HG03159 (cell line): ENCODE results near the gene FAM120C.

Experiments
- ATAC-seq: cut with Tn5 transposase; IDR thresholded peaks from one replicate; pipeline ENCODE4 v1.9.1; 2021; ENCODE audit warnings: mild to moderate bottlenecking, moderate library complexity; ENCODE audit not compliant: unreplicated experiment

FAM120C gene

DNA sequence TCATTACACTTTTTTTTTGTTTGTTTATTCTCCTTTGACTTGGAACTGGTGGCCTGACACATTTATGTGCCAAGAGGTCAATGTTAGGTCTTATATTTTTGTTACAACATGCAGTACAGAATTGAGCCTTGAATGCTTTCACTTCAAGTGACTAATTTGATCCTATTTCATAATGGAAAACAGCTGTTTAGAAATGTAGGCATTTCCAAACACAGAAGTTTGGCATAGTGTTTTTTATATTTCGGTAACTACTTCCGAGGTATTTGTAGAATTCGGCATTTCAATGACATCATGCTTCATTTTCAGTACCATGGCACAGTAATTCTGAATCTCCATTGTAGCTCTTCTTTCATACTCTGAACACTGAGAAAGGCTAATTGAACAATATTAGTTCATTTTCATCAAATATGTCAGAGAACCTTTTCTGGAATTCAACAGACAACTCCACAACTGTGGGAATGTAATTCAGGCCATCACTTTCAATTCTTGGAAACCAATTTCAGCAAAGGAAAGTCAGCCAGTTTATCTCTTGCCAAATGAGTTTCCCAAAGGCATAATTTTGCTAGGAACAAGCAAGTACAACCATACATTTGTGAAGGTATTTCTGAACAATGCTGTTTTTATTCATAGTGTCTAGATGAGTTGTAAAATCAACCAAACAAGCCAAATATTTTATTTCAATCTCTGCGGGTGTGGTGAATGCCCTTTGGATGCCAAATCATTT is 11.4 kb downstream of the FAM120C start:
- ATAC-seq, result no peak

DNA sequence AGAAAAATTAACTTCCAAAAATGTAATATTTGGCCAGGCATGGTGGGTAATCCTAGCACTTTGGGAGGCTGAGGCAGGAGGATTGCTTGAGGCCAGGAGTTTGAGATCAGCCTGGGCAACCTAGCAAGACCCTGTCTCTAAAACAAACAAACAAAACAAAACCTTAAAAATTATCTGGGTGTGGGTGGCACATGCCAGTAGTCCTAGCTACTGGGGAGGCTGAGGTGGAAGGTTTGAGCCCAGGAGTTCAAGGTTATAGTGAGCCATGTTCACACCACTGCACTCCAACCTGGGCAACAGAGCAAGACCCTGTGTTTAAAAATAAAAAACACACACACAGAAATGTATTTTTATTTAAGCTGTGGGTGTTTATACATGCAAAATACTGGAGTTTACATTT is 12.0 kb downstream of the FAM120C start:
- ATAC-seq, result no peak

DNA sequence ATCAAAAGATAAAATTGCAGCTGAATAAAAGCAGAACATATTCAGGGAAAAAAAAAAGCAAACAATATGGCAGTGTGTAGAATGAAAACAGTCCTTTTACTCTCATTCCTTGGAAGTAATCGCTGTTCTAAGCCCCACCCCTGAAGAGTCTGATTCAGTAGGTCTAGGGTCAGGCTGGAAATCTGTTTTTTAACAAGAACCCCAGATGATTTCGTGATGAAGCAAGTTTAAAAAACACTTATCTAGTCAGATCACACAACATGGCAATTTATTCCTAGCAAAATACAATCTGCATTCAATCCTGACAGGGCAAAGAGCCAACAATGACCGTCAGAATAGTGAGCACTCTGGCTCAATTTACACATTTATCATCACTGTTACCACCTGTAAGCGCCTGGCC is 16.1 kb downstream of the FAM120C start:
- no peak for ATAC-seq

GRCh38 chrX:54157561-54157960 is 25.5 kb downstream of the FAM120C start:
- no peak for ATAC-seq

GRCh38 chrX:54134269-54134668 is 48.8 kb downstream of the FAM120C start:
- no peak for ATAC-seq

- no peak for ATAC-seq
Observed at GRCh38 chrX:54116391-54116790, 66.7 kb downstream of the FAM120C start.

GRCh38 chrX:54093571-54093970 is 89.5 kb downstream of the FAM120C start:
- no peak for ATAC-seq

- no peak for ATAC-seq
Observed at GRCh38 chrX:54093159-54093558, 89.9 kb downstream of the FAM120C start.

- ATAC-seq, result no peak
Observed at GRCh38 chrX:54090880-54091279, 92.2 kb downstream of the FAM120C start.

- no peak for ATAC-seq
Observed at GRCh38 chrX:54089191-54089590, 93.9 kb downstream of the FAM120C start.

GRCh38 chrX:54087661-54088060 is 95.4 kb downstream of the FAM120C start:
- no peak for ATAC-seq

GRCh38 chrX:54085666-54086065 is 97.4 kb downstream of the FAM120C start:
- no peak for ATAC-seq

- no peak for ATAC-seq
Observed at GRCh38 chrX:54076903-54077302, 106.2 kb downstream of the FAM120C start.

DNA sequence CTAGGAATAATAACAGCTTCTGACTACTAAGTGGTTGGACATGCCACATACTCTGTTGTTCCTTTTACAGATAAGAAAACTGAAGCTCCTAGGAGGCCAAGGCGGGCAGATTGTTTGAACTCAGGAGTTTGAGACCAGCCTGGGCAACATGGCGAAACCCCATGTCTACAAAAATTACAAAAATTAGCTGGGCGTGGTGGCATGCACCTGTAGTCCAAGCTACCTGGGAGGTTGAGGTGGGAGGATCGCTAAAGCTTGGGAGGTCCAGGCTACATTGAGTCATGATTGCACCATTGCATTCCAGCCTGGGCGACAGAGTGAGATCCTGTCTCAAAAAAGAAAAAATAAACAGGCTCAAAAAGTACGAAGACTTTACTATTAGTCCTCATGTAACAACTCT is 108.2 kb downstream of the FAM120C start:
- ATAC-seq, result no peak

- ATAC-seq, result no peak
Observed at GRCh38 chrX:54067766-54068165, 115.3 kb downstream of the FAM120C start.

DNA sequence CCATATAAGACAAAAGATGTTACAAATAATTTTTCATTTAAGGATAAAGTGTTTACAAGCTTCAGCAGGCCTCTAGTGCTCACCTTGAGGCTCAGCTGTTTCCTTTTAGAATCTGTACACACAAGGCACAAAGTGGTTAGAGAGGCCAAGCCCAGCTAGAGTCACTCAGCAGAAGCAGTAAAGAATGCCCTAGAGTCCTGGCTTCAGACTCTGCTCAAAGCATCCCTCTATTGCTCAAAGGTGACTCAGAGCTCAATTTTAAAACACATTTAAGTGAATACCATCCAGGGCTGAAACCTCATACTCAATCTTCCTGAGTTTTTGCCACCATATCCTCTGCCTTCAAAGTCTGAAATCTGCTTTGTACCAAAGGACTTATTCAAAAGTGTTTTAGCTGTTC is 116.2 kb downstream of the FAM120C start:
- no peak for ATAC-seq

GRCh38 chrX:54064564-54064963 is 118.5 kb downstream of the FAM120C start:
- no peak for ATAC-seq

DNA sequence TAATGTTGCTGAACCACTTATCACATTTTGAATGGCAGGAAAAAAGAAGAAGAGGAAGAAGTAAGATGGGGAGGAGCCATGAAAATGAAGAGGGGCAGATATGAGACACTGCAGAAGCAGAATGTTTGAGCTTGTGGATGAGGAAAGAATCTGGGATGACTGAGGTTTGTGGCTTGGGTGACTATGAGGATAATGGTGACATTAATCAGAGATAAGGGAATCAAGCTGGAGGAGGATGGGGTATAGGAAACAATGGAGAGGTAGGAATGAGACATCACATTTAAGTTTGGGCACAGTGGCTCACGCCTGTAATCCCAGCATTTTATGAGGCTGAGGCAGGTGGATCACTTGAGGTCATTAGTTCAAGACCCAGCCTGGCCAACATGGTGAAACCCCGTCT is 119.7 kb downstream of the FAM120C start:
- no peak for ATAC-seq

DNA sequence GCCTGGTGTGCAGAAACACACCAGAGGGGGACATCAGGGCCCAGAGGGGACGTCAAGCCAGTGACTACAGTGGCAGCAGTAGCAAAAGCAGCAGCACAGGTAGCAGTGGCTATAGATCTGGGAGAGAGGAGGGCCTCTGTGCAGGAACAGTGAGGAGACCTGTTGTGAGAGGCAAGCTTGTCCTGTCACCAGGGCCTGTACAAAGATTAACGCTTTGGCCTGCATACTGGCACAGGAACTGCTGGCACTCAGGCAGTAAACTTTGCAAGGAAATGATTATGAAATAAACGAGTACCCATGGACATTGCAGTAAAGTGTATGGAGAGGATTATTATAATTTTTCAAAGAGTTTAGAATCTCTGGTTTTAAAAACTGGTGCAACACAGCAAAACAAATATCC is 133.3 kb downstream of the FAM120C start:
- ATAC-seq, result no peak

DNA sequence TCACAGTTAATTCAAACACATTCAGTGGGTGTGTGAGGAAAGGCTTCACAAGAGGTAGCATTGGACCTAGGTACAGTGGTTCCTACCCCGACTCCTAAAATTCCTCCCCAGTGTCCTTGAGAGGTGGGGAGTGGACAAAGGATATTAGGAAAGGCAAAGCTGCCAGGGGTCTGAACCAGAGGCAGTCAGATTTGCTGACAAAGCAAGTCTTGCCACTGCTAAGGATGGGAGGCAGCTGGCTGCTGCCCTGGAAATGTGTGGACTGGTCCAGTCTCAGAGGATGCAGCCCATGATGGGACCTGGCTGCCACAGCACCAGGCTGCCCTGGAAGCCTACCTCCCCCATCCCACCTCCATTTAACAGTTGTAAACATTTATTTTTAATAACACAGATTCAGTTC is 134.6 kb downstream of the FAM120C start:
- ATAC-seq, result no peak

- no peak for ATAC-seq
Observed at GRCh38 chrX:54045563-54046228, 137.4 kb downstream of the FAM120C start.

GRCh38 chrX:54044877-54045338 is 138.1 kb downstream of the FAM120C start:
- ATAC-seq, result no peak
